GM19438 (cell line): Measurements from ENCODE around the gene DNAI1.
"Not testable (repeated sequence)": the region's sequence is repeated elsewhere in the genome, so short reads cannot be mapped to it uniquely, and the experiment has no call there.

ENCODE experiments used
- ATAC-seq: cut with Tn5 transposase; IDR thresholded peaks from one replicate; pipeline ENCODE4 v1.9.1; 2021; ENCODE audit warnings: low read depth; ENCODE audit not compliant: unreplicated experiment

The DNAI1 gene

GRCh38 chr9:34532041-34532440 lies 73.4 kb downstream of the DNAI1 start:
- not testable (repeated sequence) for ATAC-seq

- ATAC-seq = no peak
Observed at GRCh38 chr9:34536685-34537084, 78.1 kb downstream of the DNAI1 start.

GRCh38 chr9:34540827-34541226 lies 82.2 kb downstream of the DNAI1 start:
- no peak for ATAC-seq

GRCh38 chr9:34541540-34541939 lies 82.9 kb downstream of the DNAI1 start:
- no peak for ATAC-seq

- no peak for ATAC-seq
Observed at GRCh38 chr9:34544035-34544434, 85.4 kb downstream of the DNAI1 start.

GRCh38 chr9:34545497-34545896 lies 86.9 kb downstream of the DNAI1 start:
- ATAC-seq = no peak

- ATAC-seq = no peak
Observed at GRCh38 chr9:34546102-34546833, 87.7 kb downstream of the DNAI1 start.

GRCh38 chr9:34546834-34547827 lies 88.5 kb downstream of the DNAI1 start:
- no peak for ATAC-seq

GRCh38 chr9:34547960-34548611 lies 89.5 kb downstream of the DNAI1 start:
- ATAC-seq = no peak

- no peak for ATAC-seq
Observed at GRCh38 chr9:34549407-34549732, 90.8 kb downstream of the DNAI1 start.

GRCh38 chr9:34550016-34550680 lies 91.5 kb downstream of the DNAI1 start:
- ATAC-seq = no peak

- ATAC-seq = no peak
Observed at GRCh38 chr9:34550681-34551270, 92.2 kb downstream of the DNAI1 start.

- ATAC-seq = no peak
Observed at GRCh38 chr9:34551751-34552605, 93.4 kb downstream of the DNAI1 start.

- no peak for ATAC-seq
Observed at GRCh38 chr9:34552606-34552981, 94.0 kb downstream of the DNAI1 start.

GRCh38 chr9:34552986-34553385 lies 94.4 kb downstream of the DNAI1 start:
- ATAC-seq = no peak

GRCh38 chr9:34553511-34554021 lies 95.0 kb downstream of the DNAI1 start:
- ATAC-seq = no peak

GRCh38 chr9:34554211-34555001 lies 95.8 kb downstream of the DNAI1 start:
- ATAC-seq = no peak

- ATAC-seq = no peak
Observed at GRCh38 chr9:34555002-34555348, 96.4 kb downstream of the DNAI1 start.

- no peak for ATAC-seq
Observed at GRCh38 chr9:34555500-34555899, 96.9 kb downstream of the DNAI1 start.
